AG09319 (cell line): ENCODE results near the gene POLR2C.

Experiments
- DNase-seq: peaks from one replicate; pipeline ENCODE4 v3.0.0-alpha.2; 2010; ENCODE audit warnings: low read depth; ENCODE audit errors: extremely low read depth
- TF ChIP-seq, protein P1 (sequence below): IDR thresholded peaks from 2 replicates; pipeline ENCODE4 v1.5.1; 2011; ENCODE audit warnings: low read depth, mild to moderate bottlenecking, inconsistent platforms, low read length, moderate library complexity

POLR2C gene

DNA sequence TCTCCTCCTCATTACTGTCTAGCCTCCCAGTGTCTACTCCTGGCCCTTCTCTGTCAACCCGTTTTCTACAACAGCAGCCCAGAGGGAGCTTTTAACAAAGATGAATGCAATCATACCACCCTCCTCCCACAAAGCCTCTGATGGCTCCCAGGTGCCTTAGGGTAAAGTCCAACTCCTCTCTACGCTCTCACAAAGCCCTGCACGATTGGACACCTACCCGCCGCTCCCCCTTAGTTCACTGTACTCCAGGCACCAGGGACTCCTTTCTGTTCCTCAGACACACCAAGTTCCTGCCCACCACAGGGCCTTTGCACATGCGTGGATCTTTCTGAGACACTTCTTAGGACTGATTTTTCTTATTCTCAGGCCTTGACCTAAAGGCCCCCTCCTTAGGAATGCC, 56.4 kb downstream of the POLR2C start:
- TF ChIP-seq, protein P1, sequence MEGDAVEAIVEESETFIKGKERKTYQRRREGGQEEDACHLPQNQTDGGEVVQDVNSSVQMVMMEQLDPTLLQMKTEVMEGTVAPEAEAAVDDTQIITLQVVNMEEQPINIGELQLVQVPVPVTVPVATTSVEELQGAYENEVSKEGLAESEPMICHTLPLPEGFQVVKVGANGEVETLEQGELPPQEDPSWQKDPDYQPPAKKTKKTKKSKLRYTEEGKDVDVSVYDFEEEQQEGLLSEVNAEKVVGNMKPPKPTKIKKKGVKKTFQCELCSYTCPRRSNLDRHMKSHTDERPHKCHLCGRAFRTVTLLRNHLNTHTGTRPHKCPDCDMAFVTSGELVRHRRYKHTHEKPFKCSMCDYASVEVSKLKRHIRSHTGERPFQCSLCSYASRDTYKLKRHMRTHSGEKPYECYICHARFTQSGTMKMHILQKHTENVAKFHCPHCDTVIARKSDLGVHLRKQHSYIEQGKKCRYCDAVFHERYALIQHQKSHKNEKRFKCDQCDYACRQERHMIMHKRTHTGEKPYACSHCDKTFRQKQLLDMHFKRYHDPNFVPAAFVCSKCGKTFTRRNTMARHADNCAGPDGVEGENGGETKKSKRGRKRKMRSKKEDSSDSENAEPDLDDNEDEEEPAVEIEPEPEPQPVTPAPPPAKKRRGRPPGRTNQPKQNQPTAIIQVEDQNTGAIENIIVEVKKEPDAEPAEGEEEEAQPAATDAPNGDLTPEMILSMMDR, result no peak
- no peak for DNase-seq

DNA sequence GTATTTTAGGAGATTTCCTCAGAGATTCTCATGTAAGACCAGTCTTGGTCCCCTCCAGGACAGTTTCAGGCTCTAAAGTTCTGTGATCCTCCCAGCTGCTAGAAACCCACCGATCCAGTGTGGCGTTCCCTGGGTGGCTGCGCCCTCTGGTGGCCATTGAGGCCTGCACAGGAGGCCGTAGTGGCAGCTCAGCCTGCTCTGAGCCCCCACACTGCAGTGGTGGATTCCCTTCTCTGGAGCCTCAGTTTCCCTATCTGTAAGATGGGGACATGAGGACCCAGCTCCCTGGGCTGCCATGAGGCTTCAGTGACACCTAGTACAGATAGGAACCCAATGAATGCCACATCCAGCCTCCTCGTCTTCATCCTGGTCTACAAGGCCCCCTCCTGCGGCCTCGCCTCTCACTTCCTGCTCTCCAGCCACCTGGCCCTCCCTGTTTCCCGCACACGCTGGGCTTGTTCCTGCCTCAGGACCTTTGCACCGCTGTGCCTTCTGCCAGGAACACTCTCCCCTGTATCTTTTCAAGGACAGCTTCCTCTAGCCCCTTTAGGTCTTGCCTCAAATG, 57.4 kb downstream of the POLR2C start:
- peak; percentile 16 for DNase-seq
- TF ChIP-seq, protein P1, result no peak; the same call in none of the 2 replicates
